RWPE1 (cell line): ENCODE results near the gene CHFR.
A peak's percentile ranks its signal among the peaks of the same experiment; 100 is the strongest.
"Not testable (repeated sequence)": the region's sequence is repeated elsewhere in the genome, so short reads cannot be mapped to it uniquely, and the experiment has no call there.

Source experiments
- CTCF ChIA-PET: fragments of 350-600 bp; sonication (Branson Sonifier 250); formaldehyde crosslinking; extraction: SDS; loops from one replicate; lab custom pipeline; 2021; lab: Yijun Ruan, JAX
- POLR2A ChIA-PET: fragments of 400-600 bp; formaldehyde crosslinking; extraction: SDS; loops from one replicate; lab custom pipeline; 2020; ENCODE audit warnings: antibody characterized with exemption; ENCODE audit not compliant: low non-redundant PET; lab: Yijun Ruan, JAX
- DNase-seq: peaks from one replicate; pipeline ENCODE4 v3.0.0; 2012; ENCODE audit warnings: low spot score
- H3K27ac ChIP-seq: fragments of 450-650 bp; 2 replicates; pipeline ENCODE4 v1.5.1; 2017
- TF ChIP-seq, protein P1 (sequence below): fragments of 450-650 bp; conservative IDR thresholded peaks from 2 replicates; pipeline ENCODE4 v1.5.1; 2017; ENCODE audit warnings: low read depth, mild to moderate bottlenecking

CHFR gene, protein sequence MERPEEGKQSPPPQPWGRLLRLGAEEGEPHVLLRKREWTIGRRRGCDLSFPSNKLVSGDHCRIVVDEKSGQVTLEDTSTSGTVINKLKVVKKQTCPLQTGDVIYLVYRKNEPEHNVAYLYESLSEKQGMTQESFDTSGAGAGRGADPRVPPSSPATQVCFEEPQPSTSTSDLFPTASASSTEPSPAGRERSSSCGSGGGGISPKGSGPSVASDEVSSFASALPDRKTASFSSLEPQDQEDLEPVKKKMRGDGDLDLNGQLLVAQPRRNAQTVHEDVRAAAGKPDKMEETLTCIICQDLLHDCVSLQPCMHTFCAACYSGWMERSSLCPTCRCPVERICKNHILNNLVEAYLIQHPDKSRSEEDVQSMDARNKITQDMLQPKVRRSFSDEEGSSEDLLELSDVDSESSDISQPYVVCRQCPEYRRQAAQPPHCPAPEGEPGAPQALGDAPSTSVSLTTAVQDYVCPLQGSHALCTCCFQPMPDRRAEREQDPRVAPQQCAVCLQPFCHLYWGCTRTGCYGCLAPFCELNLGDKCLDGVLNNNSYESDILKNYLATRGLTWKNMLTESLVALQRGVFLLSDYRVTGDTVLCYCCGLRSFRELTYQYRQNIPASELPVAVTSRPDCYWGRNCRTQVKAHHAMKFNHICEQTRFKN

DNA sequence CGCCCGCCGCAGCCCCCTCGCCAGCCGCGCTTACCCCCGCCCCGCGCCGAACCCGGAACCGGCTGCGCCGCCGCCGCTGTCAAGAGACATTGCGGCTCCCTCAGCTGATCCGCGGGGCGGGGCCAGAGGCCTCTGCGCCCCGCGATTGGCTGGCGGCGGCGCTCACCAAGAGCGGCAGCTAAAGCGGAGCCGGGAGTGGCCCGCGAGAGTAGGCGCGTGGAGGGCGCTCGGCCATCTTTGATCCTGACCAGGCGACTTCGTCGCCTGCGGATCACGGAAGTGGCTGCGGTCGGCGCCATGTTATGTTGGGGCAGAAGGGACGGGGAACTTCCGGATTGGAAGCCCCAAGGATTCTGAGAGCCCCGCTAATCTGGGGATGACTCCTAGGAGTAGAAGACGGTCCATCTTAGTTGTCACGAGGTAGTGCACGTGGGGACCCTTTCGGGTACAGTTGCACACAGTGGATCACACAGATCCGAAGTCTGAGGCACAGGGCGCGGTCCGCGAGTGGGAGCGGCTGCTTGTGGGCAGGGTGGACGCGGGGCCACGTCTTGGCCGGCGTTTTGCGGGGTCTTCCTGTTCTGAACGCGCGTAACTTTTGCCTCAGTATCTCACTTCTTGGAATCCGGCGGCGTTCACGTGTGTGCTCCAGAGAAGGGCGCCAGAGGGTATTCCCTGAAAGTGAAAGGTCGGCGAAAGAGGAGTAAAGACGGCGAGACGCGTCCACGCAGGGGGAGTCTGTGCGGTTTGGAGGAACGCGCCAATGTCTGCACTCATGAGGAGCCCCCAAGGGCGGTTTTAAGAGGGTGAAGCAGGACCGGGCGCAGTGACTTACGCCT is at the start of gene CHFR:
TSS of gene CHFR (minus strand) at position 93 of the 839 bp plus-strand sequence. CDS start 277 bp downstream, outside the sequence.
- peak; percentile 93 for DNase-seq
- peak within 1 kb of the TSS; percentile 94 for H3K27ac ChIP-seq
- ChIA-PET POLR2A (interaction anchor here (0.6 kb wide), 1 partner anchor 17 kb away, joined by 11 read pairs; no protein-coding TSS in a partner anchor), CTCF (interaction anchor here (0.7 kb wide), 2 partner anchors 21 to 72 kb away, joined by 3 read pairs; no protein-coding TSS in a partner anchor)
- TF ChIP-seq, protein P1, sequence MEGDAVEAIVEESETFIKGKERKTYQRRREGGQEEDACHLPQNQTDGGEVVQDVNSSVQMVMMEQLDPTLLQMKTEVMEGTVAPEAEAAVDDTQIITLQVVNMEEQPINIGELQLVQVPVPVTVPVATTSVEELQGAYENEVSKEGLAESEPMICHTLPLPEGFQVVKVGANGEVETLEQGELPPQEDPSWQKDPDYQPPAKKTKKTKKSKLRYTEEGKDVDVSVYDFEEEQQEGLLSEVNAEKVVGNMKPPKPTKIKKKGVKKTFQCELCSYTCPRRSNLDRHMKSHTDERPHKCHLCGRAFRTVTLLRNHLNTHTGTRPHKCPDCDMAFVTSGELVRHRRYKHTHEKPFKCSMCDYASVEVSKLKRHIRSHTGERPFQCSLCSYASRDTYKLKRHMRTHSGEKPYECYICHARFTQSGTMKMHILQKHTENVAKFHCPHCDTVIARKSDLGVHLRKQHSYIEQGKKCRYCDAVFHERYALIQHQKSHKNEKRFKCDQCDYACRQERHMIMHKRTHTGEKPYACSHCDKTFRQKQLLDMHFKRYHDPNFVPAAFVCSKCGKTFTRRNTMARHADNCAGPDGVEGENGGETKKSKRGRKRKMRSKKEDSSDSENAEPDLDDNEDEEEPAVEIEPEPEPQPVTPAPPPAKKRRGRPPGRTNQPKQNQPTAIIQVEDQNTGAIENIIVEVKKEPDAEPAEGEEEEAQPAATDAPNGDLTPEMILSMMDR: no peak

DNA sequence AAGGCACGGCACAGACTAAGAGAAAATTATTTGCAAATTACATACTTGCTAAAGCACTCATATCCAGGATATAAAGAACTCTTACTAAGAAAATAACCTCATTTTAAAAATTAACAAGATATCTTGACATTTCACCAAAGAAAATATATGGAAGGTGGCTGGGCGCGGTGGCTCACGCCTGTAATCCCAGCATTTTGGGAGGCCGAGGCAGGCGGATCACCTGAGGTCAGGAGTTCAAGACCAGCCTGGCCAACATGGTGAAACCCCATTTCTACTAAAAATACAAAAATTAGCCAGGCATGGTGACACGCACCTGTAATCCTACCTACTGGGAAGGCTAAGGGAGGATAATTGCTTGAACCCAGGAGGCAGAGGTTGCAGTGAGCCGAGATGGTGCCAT is 49.5 kb upstream of the CHFR start:
- POLR2A ChIA-PET: not testable (repeated sequence)

DNA sequence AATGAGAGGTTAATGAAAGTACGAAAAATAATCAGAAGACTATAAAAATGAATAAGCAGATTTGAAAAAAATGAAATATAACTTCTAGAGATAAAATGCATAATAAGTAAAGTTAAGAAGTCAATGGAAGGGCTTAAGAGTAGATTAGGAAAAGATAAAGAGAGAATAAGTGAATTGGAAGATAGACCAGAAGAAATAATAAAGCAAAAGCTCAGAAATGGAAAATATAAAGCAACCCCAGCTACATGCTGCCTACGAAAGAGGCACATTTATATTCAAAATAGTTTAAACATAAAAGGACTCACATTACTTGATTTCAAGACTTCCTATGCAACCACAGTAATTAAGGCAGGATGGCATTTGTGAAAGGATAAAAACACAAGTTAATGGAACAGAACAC is 48.8 kb upstream of the CHFR start:
- H3K27ac ChIP-seq: no peak overlapping the region
- ChIA-PET POLR2A (no interaction called here), CTCF (no interaction called here)
- no peak for DNase-seq
- TF ChIP-seq, protein P1: no peak

More for the DNA sequence above, 49.5 kb upstream of the CHFR start:
- DNase-seq, H3K27ac ChIP-seq, CTCF ChIA-PET: not testable (repeated sequence)

DNA sequence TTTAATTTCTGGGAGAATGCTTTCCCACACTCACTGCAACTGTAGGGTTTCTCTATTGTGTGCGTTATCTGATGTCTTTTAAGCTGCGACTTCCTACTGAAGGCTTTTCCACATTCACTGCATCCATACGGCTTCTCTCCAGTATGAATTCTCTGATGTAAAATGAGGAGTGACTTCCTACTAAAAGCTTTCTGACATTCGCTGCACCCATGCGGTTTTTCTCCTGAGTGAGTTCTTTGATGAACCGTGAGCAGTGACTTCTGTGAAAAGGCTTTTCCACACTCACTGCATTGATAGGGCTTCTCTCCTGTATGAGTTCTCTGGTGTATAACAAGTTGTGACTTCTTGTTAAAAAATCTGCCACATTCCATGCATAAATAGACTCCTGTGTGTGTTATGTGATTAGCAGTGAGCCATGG is 39.0 kb upstream of the CHFR start:
- ChIA-PET CTCF (no interaction called here), POLR2A (no interaction called here)
- TF ChIP-seq, protein P1: no peak
- H3K27ac ChIP-seq: no peak overlapping the region
- no peak for DNase-seq

DNA sequence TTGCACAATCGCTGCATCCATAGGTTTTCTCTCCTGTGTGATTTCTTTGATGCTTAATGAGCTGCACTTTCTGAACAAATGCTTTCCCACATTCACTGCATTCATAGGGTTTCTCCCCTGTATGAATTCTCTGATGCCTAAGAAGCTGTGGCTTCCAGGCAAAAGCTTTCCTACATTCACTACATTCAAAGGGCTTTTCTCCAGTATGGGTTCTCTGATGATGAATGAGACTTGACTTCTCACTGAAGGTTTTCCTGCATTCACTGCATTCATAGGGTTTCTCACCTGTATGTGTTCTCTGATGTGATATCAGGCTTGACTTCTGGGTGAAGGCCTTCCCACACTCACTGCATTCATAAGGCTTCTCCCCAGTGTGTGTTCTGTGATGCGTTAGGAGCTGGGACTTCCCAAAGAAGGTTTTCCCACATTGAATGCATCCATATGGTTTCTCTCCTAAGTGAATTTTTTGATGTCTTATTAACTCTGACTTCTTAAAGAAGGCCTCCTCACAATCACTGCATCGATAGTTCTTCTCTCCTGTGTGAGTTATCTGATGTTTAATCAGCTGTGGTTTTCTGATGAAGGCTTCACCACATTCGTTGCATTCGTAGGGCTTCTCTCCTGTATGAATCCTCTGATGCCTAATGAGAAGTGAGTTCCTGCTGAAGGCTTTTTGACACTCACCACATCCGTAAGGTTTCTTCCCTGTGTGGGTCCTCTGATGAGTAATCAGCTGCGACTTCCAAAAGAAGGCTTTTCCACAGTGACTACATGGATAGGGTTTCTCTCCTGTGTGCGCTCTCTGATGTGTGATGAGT is 38.4 kb upstream of the CHFR start:
- no peak overlapping the region for H3K27ac ChIP-seq
- POLR2A ChIA-PET: no interaction called here
- CTCF ChIA-PET: no interaction called here
- DNase-seq: no peak
- TF ChIP-seq, protein P1: no peak

DNA sequence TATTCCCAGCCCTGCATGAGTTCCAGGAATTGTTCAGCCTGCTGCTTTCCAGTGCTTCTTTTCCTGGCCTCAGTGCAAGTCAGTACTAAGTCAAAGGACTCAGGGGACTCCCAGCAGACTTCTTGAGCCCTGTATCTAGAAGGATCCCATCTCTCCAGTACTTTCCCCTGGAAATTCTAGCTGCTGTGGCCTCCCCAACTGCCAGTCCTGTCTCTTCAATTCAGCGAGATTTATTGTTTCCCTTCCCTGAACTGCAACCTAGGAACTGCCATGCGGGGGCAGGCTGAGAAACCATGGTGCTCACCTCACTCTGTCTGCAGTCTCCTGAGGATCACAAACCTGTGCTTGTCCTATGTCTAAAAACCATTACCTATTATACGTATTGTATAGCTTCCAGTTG is 37.0 kb upstream of the CHFR start:
- no peak for DNase-seq
- TF ChIP-seq, protein P1: no peak
- POLR2A ChIA-PET: no interaction called here

More for the DNA sequence above, 37.0 kb upstream of the CHFR start:
- CTCF ChIA-PET: no interaction called here
- no peak overlapping the region for H3K27ac ChIP-seq
